ENCODE data around the gene TSKU. TPM values are rescaled to one million over a fixed set of nuclear protein-coding genes. Genes with fewer than 3 reads are reported as not detected.
"Not testable (repeated sequence)": the region's sequence is repeated elsewhere in the genome, so short reads cannot be mapped to it uniquely, and the experiment has no call there.

Gene TSKU
- polyA plus RNA-seq, 1 donor, result 18.6 TPM

DNA sequence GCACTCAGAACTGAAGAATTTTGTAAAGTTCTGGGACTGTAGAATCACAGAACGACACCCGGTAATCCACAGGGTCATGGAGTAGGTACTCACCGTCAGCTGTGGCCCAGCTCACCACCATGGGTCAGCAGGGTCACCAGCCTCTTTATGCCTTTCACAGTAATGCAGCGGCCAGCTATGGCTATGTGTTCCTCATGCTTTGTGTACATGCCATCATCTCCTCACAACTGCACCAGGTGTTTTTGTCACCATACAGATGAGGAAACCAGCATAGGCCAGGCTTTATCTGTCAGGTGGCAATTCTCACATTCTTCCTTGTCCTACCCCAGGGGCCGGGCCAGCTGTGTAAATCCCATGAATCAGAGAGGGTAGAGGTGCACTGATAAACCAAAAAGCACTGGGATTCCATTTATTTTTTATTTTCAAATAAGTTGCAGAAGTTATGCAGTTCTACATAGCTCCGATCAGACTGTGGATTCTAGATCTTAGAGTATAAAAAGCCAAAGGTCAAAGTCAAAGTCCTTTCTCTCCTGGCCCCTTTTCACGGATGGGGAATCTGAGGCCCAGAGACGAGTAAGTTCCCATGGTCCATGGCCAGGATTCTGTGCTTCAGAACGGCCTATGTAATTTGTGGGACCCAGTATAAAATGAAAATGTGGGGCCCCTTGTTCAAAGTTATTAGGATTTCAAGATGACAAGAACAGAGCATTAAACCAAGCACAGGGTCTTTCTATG, 17.5 kb downstream of the TSKU start:
- no peak for DNase-seq (ENCODE audit: low read depth)

DNA sequence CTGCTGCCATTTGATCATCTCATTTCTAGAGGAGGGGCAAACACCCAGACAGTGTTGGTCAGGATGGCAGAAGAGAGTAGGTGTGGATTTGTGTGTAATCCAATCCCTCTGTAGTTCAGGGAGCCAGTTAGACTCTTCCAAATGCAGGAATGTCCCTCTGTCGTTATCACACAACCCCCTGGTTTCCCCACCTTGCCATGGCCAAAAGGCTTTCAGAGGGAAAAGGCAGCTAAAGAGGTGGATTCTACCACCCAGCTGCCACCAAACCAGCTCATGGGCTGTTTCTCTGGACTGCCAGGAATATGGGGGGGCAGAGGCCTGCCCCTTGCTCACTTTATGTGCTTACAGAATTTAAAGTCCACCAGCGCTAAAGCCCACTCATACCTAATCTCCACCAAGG, 18.1 kb downstream of the TSKU start:
- no peak for DNase-seq (ENCODE audit: low read depth)

DNA sequence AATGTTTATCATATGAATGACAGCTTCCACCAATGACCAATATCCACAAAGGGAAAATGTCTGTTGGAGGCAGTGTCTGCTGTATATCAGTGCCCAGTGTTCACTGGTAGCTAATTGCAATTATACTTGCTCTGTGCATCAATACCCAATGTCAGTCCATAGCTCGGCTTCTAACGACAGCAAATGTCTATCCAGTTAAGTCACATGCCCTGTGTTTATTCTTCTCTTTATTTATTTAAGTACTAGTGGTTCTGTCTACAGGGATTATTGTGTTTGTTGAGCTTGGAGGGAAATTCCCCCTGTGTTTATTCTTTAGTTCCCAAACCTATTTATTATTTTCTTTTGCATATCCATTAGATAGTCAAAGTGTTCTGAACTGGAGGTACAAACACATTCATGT, 18.6 kb downstream of the TSKU start:
- no peak for DNase-seq (ENCODE audit: low read depth)

DNA sequence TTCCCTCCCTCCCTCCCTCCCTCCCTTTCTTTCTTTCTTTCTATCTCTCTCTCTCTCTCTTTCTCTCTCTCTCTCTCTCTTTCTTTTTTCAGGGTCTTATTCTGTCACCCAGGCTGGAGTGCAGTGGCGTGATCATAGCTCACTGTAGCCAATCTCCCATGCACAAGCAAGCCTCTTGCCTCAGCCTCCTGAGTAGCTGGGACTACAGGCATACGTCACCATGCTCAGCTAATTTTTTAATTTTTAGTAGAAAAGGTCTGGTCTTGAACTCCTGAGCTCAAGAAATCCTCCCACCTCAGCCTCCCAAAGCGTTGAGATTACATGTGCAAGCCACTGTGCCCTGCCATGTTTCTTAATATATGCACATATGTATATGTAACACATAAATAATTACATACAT, 19.0 kb downstream of the TSKU start:
- DNase-seq (ENCODE audit: low read depth), result no peak

DNA sequence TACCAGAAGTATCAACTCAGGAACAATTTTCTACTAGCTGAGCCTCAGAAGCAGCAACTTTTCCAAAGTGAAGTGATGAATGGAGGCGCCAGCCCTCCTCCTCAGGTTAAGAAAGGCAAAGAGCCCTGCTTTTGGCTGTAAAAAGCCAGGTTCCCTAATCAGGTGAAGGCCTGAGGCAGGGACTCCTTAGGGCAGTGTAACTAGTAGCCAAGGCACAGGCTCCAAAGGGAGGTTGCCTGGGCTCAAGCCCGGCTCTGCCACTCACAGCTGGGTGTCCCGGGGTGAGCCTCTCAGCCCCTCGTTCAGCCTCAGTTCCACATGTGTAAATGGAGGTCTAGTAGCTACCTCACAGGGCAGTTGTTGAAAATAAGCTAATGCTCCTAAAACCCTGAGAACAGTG, 19.5 kb downstream of the TSKU start:
- DNase-seq (ENCODE audit: low read depth), result no peak

- DNase-seq (ENCODE audit: low read depth), result no peak
These were observed 19.9 kb downstream of the TSKU start for GRCh38 chr11:76803023-76803422.

GRCh38 chr11:76803811-76804600, 20.9 kb downstream of the TSKU start:
- DNase-seq (ENCODE audit: low read depth), result no peak

DNA sequence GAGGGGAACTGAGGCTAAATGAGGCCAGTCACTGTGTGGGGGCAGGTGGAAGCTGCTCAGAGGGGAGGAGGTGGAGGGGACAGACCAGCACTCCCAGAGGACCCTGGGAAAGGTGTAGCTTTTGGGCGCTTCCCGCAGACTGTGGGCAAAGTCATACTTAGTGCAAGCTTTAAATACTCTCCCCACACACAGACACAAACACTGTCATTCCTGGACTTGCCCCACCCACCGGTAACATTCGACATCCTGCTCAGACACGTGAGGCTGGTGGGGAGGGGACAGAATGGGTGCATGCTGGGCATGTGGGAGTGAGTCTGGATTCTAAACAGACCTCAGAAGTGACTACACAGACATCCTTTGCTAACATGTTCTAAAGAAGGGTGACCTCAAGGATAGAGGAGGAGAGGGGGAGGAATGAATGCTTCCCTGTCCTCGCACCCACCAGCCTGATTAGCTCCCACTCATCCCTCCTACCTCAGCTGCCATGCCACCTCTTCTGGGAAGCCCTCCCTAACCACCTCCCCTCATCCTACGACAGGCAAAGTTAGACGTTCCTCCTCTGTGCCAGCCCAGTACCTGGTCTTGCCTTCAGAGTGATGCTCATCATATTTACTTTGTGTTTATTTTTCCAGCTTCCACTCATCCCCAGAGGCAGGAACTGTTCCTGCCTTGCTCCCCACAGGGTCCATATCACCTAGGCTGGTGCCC, 22.2 kb downstream of the TSKU start:
- DNase-seq (ENCODE audit: low read depth), result no peak

GRCh38 chr11:76806131-76806530, 23.0 kb downstream of the TSKU start:
- no peak for DNase-seq (ENCODE audit: low read depth)

DNA sequence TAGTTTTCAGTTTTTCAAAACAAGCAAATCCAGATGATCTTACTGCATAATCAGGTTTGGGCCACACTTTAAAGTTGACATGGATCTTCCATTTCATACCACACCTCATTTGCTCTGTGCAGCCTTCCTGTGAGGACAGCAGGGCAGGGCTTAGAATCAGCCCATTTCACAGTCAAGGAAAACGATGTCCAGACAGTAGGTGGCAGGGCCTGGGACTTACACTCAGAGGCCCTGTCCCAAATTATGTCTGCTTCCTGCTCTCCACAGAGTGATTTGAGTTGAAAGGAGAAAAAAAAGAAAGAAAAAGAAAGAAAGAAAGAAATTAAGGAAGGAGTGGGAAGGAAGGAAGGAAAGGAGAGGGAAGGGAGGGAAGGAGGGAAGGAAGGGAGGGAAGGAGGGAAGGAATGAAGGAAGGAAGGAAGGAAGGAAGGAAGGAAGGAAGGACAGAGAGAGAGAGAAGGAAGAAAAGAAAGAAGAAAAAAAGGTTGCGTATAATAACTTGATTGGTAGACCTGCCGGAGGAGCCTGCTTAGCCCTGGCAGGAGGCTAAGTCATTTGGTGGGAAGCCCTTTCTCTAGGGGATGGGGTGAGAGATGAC, 23.6 kb downstream of the TSKU start:
- DNase-seq (ENCODE audit: low read depth), result no peak

DNA sequence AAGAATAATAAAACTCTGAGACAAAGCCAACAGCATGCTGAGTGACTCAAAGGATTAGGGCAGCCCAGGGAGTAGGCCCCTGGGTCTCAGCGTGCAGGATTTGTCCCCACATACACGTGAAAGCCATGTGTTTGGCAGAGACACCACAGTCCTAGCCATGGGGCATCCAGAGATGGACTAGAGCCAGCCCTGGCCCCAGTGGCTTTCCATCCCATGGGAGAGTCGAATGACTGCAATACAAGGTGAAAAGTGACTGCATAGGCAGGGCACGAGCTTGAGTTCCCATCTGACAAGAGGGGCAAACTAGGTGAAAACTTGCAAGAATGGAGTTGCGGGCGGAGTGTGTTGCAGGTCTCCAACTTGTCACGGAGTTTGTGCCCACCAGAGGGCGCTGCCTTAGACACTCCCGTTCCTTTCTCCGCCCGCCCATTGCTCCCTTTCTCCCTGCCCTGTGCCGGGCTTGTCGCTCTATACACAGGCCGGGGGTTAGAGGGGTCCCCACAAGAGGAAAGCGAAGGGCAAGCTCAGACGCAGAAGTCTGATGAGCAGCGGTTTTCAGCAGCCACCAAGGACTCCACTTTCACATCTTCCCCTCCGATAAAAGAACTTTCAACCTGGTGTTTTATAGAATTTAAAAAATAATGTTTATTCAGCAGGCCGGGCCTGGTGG, 24.2 kb downstream of the TSKU start:
- DNase-seq (ENCODE audit: low read depth), result peak; percentile 45

DNA sequence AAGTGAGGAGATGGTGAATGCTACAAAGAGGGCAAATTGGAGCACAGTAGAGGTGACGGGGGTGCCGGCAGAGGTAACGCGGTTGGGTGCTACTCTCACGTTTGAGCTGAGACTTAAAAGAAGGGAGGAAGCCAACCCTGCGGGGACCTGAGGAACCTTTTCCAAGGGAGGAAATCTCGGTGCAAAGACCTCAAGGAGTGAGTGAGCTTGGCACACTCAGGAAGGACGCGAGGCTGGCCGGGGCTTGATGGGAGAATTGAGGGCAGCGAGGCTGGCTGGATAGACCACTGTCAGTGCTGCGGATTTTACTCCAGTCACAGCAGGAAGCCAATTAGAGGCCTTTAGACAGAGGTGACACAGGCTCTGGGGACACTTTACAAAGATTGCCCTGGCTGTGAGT, 25.0 kb downstream of the TSKU start:
- DNase-seq (ENCODE audit: low read depth), result no peak

DNA sequence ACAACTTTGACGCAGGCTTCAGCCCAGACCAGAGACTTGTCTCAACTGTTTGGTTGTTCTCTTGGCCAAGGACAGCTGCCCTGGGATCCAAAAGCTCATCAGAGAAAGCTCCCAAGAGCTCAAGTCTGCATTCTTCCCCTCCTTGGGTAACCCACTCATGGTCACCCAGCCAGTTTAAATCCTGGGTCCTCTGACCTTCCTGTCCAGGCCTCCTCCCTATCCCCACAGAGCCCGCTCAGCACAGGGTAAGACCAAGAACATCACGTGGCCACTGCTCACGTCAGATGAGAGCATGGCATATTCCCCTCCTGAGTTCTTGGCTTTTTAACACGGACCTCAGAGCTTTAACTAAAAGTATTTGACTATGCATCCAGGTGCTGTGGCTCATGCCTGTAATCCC, 25.8 kb downstream of the TSKU start:
- no peak for DNase-seq (ENCODE audit: low read depth)

DNA sequence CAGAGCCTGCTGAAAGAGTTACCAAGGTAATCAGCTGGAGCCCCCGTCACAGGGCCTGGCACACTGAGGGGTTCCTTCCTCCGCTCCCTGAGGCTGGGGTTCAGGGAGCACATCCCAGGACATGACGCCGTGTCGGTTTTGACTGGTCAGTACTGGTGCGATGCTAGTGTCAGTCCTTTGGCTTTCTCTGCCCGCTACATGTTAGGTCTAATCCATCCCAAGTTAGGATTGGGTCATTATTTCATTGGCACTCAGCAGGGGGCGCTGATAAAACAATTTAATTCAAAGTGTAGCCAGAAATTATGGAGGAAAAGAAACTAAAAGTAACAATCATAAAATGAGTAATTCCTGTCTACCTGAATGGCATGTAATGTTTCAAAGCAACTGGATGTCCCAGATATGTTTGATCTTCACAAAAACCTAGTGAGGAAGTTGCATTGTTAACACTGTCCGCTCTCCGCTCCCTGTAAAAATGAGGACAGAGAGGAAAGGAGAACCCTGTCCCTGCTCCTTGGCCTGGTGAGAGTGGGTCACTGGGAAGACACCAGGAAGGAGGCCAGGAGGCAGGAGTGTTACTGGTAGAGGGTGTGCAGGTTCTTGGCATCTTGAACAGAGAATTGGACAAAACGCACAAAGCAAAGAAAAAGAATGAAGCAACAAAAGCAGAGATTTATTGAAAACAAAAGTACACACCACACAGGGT, 27.1 kb downstream of the TSKU start:
- DNase-seq (ENCODE audit: low read depth), result no peak

GRCh38 chr11:76811259-76811658, 28.1 kb downstream of the TSKU start:
- DNase-seq (ENCODE audit: low read depth), result no peak

GRCh38 chr11:76814414-76814813, 31.3 kb downstream of the TSKU start:
- DNase-seq (ENCODE audit: low read depth), result no peak

DNA sequence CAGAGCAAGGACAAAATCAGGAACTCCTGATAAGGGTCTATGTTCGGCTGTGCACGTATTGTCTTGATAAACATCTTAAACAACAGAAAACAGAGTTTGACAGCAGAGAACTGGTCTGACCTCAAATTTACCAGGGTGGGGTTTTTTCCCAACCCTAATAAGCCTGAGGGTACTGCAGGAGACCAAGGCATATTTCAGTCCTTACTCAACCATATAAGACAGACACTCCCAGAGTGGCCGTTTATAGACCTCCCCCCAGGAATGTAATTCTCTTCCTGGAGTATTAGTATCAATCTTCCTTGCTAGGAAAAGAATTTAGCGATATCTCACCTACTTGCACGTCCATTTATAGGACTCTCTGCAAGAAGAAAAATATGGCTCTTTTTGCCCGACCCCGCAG, 32.5 kb downstream of the TSKU start:
- DNase-seq (ENCODE audit: low read depth), result not testable (repeated sequence)

- no peak for DNase-seq (ENCODE audit: low read depth)
These were observed 37.0 kb downstream of the TSKU start for GRCh38 chr11:76820184-76820566.

DNA sequence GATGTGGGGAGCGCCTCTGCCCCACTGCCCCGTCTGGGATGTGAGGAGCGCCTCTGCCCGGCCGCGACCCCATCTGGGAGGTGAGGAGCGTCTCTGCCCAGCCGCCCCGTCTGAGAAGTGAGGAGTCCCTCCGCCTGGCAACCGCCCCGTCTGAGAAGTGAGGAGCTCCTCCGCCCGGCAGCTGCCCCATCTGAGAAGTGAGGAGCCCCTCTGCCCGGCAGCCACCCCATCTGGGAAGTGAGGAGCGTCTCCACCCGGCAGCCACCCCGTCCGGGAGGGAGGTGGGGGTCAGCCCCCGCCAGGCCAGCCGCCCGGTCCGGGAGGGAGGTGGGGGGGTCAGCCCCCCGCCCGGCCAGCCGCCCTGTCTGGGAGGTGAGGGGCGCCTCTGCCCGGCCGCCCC, 38.2 kb downstream of the TSKU start:
- DNase-seq (ENCODE audit: low read depth), result not testable (repeated sequence)

DNA sequence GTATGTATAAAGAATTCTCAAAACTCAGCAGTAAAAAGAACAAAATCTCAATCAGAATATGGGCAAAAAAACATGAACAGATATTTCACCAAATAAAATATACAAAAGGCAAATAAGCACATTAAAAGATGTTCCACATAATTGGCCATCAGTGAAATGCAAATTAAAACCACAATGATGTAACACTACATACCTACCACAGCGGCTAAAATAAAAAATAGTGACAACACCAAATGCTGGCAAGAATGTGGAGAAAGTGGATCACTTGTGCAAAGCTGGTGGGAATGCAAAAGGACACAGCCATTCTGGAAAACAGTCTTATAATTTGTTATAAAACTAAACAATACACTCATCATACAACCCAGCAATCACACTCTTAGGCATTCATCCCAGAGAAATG, 39.2 kb downstream of the TSKU start:
- no peak for DNase-seq (ENCODE audit: low read depth)

DNA sequence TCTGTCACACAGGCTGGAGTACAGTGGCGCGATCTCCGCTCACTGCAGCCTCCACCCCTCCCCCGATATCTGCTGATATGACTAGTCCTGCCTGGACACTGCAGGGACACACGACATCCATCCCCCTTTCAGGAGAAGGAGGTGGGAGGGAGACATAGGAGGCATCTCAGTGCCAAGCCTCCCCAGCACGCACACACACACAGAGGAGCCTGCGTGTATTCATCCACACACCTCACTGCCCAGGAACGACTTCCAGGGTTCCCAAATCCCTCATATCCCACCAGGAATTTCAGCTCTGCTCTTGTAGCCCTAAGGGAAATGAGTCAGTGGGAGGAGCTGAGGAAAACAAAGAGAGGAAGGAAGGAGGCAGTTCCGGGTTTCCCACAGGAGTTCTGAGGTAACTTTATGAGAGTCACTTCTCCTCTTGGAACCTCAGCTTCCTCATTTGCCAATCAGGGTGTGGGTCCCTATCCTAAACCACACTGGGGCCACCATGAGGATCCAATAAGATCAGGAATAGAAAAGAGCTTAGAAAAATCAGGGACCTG, 40.4 kb downstream of the TSKU start:
- DNase-seq (ENCODE audit: low read depth), result no peak

Data from forelimb muscle (tissue), 1 donor.